ENCODE measurements around the gene HOXA11. TPM values are rescaled to one million over a fixed set of nuclear protein-coding genes. Genes with fewer than 3 reads are reported as not detected.

Gene HOXA11
- total and polyA plus RNA-seq, 10 of the 15 experiments (the other 5 are each of a cell fraction or from before 2014, with no cell fraction given), result not detected

DNA sequence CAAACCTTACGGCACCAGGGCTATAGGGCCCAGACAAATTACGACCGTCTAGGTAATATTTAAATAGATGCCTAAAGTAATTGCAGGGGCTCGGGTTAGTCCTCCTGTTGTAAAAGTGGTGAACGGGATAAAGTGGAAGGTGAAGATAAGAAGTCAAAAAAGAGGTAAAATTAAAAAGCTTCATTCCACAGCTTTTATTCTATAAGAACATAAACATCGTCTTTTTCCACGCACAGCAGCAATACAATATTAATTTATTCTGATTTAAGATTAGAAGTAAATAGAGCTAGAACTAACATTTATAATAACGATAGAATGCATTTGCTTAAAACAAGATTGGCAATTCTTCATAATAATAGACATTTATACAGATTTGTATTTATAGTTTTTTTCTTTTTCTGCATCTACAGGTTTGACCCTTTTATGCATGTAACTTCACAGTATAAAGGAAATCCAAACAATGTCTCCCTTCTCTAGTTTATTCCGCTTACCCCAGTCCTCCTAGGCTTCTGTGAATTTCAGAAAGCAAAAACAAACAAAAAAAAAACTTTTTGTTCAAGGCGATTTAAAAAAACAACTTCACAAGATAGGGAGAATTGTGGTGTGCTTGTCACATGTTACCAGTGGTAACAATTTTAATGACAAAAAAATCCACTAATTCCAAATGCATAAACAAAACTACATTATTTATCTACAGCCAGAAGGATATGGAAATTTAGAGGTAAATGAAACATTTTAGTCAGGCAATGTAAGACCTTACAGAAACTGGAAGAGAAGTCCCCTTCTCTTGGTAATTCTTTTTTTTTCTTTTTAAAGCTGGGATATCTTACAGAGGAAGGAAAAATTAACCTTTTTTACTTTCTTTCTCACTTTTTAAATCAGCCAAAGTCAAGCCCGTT lies 14.4 kb downstream of the HOXA11 start (continued):
- TF ChIP-seq, protein P1, sequence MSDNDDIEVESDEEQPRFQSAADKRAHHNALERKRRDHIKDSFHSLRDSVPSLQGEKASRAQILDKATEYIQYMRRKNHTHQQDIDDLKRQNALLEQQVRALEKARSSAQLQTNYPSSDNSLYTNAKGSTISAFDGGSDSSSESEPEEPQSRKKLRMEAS (IDR thresholded peaks at IDR 0.05; ENCODE audit: low read depth, low read length), result no peak
- TF ChIP-seq NR2F1 (conservative IDR thresholded peaks at IDR 0.05) (no peak), TCF12 (IDR thresholded peaks at IDR 0.05; ENCODE audit: low read depth, low read length) (no peak), FOXM1 (IDR thresholded peaks at IDR 0.05; ENCODE audit: low read depth, low read length) (no peak), MEF2B (IDR thresholded peaks at IDR 0.05; ENCODE audit: partially characterized antibody, poor library complexity, severe bottlenecking) (no peak)
- TF ChIP-seq, protein P2, sequence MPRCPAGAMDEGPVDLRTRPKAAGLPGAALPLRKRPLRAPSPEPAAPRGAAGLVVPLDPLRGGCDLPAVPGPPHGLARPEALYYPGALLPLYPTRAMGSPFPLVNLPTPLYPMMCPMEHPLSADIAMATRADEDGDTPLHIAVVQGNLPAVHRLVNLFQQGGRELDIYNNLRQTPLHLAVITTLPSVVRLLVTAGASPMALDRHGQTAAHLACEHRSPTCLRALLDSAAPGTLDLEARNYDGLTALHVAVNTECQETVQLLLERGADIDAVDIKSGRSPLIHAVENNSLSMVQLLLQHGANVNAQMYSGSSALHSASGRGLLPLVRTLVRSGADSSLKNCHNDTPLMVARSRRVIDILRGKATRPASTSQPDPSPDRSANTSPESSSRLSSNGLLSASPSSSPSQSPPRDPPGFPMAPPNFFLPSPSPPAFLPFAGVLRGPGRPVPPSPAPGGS (IDR thresholded peaks at IDR 0.05; ENCODE audit: borderline replicate concordance, insufficient read depth, low read depth, low read length, poor library complexity, severe bottlenecking), result no peak
- TF ChIP-seq, protein P3, sequence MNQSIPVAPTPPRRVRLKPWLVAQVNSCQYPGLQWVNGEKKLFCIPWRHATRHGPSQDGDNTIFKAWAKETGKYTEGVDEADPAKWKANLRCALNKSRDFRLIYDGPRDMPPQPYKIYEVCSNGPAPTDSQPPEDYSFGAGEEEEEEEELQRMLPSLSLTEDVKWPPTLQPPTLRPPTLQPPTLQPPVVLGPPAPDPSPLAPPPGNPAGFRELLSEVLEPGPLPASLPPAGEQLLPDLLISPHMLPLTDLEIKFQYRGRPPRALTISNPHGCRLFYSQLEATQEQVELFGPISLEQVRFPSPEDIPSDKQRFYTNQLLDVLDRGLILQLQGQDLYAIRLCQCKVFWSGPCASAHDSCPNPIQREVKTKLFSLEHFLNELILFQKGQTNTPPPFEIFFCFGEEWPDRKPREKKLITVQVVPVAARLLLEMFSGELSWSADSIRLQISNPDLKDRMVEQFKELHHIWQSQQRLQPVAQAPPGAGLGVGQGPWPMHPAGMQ (IDR thresholded peaks at IDR 0.05; ENCODE audit: borderline replicate concordance), result no peak
